PC-3 (cell line): ENCODE measurements around the gene TNFRSF1B. TPM values are rescaled to one million over a fixed set of nuclear protein-coding genes. Genes with fewer than 3 reads are reported as not detected.

Experiments
- ATAC-seq: fragments of 200-7000 bp; cut with Tn5 transposase; 2 replicates; pipeline ENCODE4 v1.9.1; 2020; ENCODE audit warnings: mild to moderate bottlenecking, moderate library complexity
- BruUV-seq: library from RNA; stranded (reverse); fragments of 400-500 nt; replicated peaks from 2 replicates; lab custom pipeline; 2021; lab: Mats Ljungman, UMichigan
- CTCF ChIA-PET: fragments of 300-600 bp; sonication (Branson Sonifier 250); formaldehyde crosslinking; loops from one replicate; lab custom pipeline; 2022; ENCODE audit warnings: antibody characterized with exemption; lab: Charles Lee
- POLR2A ChIA-PET: fragments of 300-600 bp; sonication (Branson Sonifier 250); formaldehyde crosslinking; loops from one replicate; lab custom pipeline; 2022; ENCODE audit warnings: antibody characterized with exemption; ENCODE audit not compliant: unreplicated experiment; lab: Charles Lee
- DNase-seq: peaks from one replicate; pipeline ENCODE4 v3.0.0-alpha.2; 2015
- H2AFZ ChIP-seq: fragments of 300-600 bp; sonication (generic); 2 replicates; pipeline ENCODE4 v1.6.0; 2016; ENCODE audit warnings: antibody characterized with exemption, low read length
- H3F3A ChIP-seq: fragments of 300-600 bp; sonication (generic); one replicate; pipeline ENCODE4 v1.6.0; 2017; ENCODE audit warnings: antibody characterized with exemption, low read length, control low read depth, mild to moderate bottlenecking; ENCODE audit not compliant: unreplicated experiment
- H3K27ac ChIP-seq: fragments of 300-600 bp; sonication (generic); 2 replicates; pipeline ENCODE4 v1.5.1; 2016; ENCODE audit warnings: mild to moderate bottlenecking, low read length
- H3K27me3 ChIP-seq: fragments of 300-600 bp; sonication (generic); 2 replicates; pipeline ENCODE4 v1.6.1; 2016; ENCODE audit warnings: low read length, mixed read lengths
- H3K36me3 ChIP-seq: fragments of 300-600 bp; sonication (generic); 2 replicates; pipeline ENCODE4 v1.6.1; 2016; ENCODE audit warnings: low read depth, mixed run types, low read length, mixed read lengths
- H3K4me1 ChIP-seq: fragments of 300-600 bp; sonication (generic); 2 replicates; pipeline ENCODE4 v1.5.1; 2016; ENCODE audit warnings: low read length; ENCODE audit not compliant: insufficient read depth
- H3K4me2 ChIP-seq: fragments of 300-600 bp; sonication (generic); 2 replicates; pipeline ENCODE4 v1.6.0; 2016; ENCODE audit warnings: low read length
- H3K4me3 ChIP-seq: fragments of 300-600 bp; sonication (generic); 2 replicates; pipeline ENCODE4 v1.5.1; 2016; ENCODE audit warnings: mild to moderate bottlenecking, low read length, mixed read lengths
- H3K79me2 ChIP-seq: fragments of 300-600 bp; sonication (generic); 2 replicates; pipeline ENCODE4 v1.6.1; 2017; ENCODE audit warnings: low read length, mixed read lengths
- H3K9ac ChIP-seq: fragments of 300-600 bp; sonication (generic); 2 replicates; pipeline ENCODE4 v1.6.0; 2016; ENCODE audit warnings: mild to moderate bottlenecking, low read length
- H3K9me2 ChIP-seq: fragments of 300-600 bp; sonication (generic); replicated peaks from 2 replicates; pipeline ENCODE4 v1.6.1; 2016; ENCODE audit warnings: mixed run types, low read length, mixed read lengths
- H3K9me3 ChIP-seq: fragments of 300-600 bp; sonication (generic); 2 replicates; pipeline ENCODE4 v1.6.1; 2016; ENCODE audit warnings: low read length, mixed read lengths
- H4K20me1 ChIP-seq: fragments of 300-600 bp; sonication (generic); 2 replicates; pipeline ENCODE4 v1.6.1; 2016; ENCODE audit warnings: low read length, mixed read lengths
- CTCF ChIP-seq: fragments of 300-600 bp; sonication (generic); conservative IDR thresholded peaks from 2 replicates; pipeline ENCODE4 v1.5.1; 2017; ENCODE audit warnings: antibody characterized with exemption, low read depth, mild to moderate bottlenecking, low read length
- EZH2 ChIP-seq: fragments of 300-600 bp; sonication (generic); IDR thresholded peaks from one replicate; pipeline ENCODE4 v1.6.1; 2017; ENCODE audit warnings: antibody characterized with exemption, mild to moderate bottlenecking, low read length; ENCODE audit not compliant: unreplicated experiment
- EZH2phosphoT487 ChIP-seq: fragments of 300-600 bp; sonication (generic); IDR thresholded peaks from 2 replicates; pipeline ENCODE4 v1.6.1; 2018; ENCODE audit warnings: mild to moderate bottlenecking, antibody characterized with exemption, low read length, borderline replicate concordance
- intact Hi-C: fragments of 100-400 bp; cut with micrococcal nuclease; formaldehyde crosslinking; loops from 2 replicates; pipeline ENCODE4 v1.9.0; 2023
- total RNA-seq: library from RNA; depleted of rRNA; stranded (reverse); fragments of >200 nt; gene quantifications from 2 replicates; pipeline ENCODE4 v1.2.3, GENCODE V29; 2014

Gene TNFRSF1B
- total RNA-seq, 1 experiment from 2014 or later = 1.3 TPM

- H3K4me2 ChIP-seq = no peak overlapping the region
- H2AFZ ChIP-seq = no peak overlapping the region
- BruUV-seq = no TSS peak
- no peaks in the 10 kb centered on the region for H4K20me1 ChIP-seq
- TF ChIP-seq EZH2phosphoT487 (no peak), CTCF (no peak), EZH2 (no peak)
- no peak for DNase-seq
- H3K9me3 ChIP-seq = no peaks in the 10 kb centered on the region
- H3K4me1 ChIP-seq = peaks cover 28% of the 10 kb centered on the region
- CTCF ChIA-PET = no interaction called here
- H3K27me3 ChIP-seq = no peaks in the 10 kb centered on the region
- no peaks in the 10 kb centered on the region for H3K9me2 ChIP-seq
- H3K27ac ChIP-seq = no peak overlapping the region
- H3K9ac ChIP-seq = no peak overlapping the region
- intact Hi-C loops = no loop called here
- POLR2A ChIA-PET = no interaction called here
- peaks cover 46% of the 10 kb centered on the region for H3K36me3 ChIP-seq
- no peaks in the 10 kb centered on the region for H3F3A ChIP-seq
- no peaks in the 10 kb centered on the region for H3K79me2 ChIP-seq
- no peak for ATAC-seq
- H3K4me3 ChIP-seq = no peak overlapping the region
Observed at GRCh38 chr1:12246584-12246983, 79.8 kb downstream of the TNFRSF1B start.

- TF ChIP-seq EZH2 (no peak), CTCF (no peak), EZH2phosphoT487 (no peak)
- BruUV-seq = no TSS peak
- no peaks in the 10 kb centered on the region for H3K27me3 ChIP-seq
- ATAC-seq = no peak
- CTCF ChIA-PET = no interaction called here
- H3K4me3 ChIP-seq = no peak overlapping the region
- no peaks in the 10 kb centered on the region for H3K9me3 ChIP-seq
- no peaks in the 10 kb centered on the region for H4K20me1 ChIP-seq
- intact Hi-C loops = no loop called here
- H3K79me2 ChIP-seq = no peaks in the 10 kb centered on the region
- H3K27ac ChIP-seq = no peak overlapping the region
- no peaks in the 10 kb centered on the region for H3F3A ChIP-seq
- H3K36me3 ChIP-seq = peaks cover 43% of the 10 kb centered on the region
- H3K9ac ChIP-seq = no peak overlapping the region
- H3K4me1 ChIP-seq = peaks cover 19% of the 10 kb centered on the region
- POLR2A ChIA-PET = no interaction called here
- H3K4me2 ChIP-seq = no peak overlapping the region
- no peak overlapping the region for H2AFZ ChIP-seq
- no peak for DNase-seq
- H3K9me2 ChIP-seq = no peaks in the 10 kb centered on the region
Observed at GRCh38 chr1:12249181-12249580, 82.4 kb downstream of the TNFRSF1B start.

GRCh38 chr1:12249748-12250147 lies 83.0 kb downstream of the TNFRSF1B start:
- ChIA-PET POLR2A (no interaction called here), CTCF (no interaction called here)
- no peaks in the 10 kb centered on the region for H3K79me2 ChIP-seq
- DNase-seq (no peak), ATAC-seq (no peak)
- no peak overlapping the region for H3K4me2 ChIP-seq
- H3K9me2 ChIP-seq = no peaks in the 10 kb centered on the region
- TF ChIP-seq EZH2 = no peak
- TF ChIP-seq EZH2phosphoT487 = no peak
- TF ChIP-seq CTCF = no peak
- H3K9ac ChIP-seq = no peak overlapping the region
- intact Hi-C loops = no loop called here
- no peaks in the 10 kb centered on the region for H3K9me3 ChIP-seq
- no TSS peak for BruUV-seq
- no peaks in the 10 kb centered on the region for H3F3A ChIP-seq
- H3K27me3 ChIP-seq = no peaks in the 10 kb centered on the region
- H3K4me1 ChIP-seq = peaks cover 13% of the 10 kb centered on the region
- no peaks in the 10 kb centered on the region for H4K20me1 ChIP-seq
- H3K27ac ChIP-seq = no peak overlapping the region
- H2AFZ ChIP-seq = no peak overlapping the region
- H3K4me3 ChIP-seq = no peak overlapping the region
- H3K36me3 ChIP-seq = peaks cover 38% of the 10 kb centered on the region
